NCI-H1417 treated with DMSO at 0.1 percent for 48 hours (cell line): ENCODE data around the gene SPI1.
"Not testable (repeated sequence)": the region's sequence is repeated elsewhere in the genome, so short reads cannot be mapped to it uniquely, and the experiment has no call there.

Experiments used
- DNase-seq: peaks from one replicate; lab custom pipeline; 2025; lab: John Stamatoyannopoulos, UW

SPI1 gene

DNA sequence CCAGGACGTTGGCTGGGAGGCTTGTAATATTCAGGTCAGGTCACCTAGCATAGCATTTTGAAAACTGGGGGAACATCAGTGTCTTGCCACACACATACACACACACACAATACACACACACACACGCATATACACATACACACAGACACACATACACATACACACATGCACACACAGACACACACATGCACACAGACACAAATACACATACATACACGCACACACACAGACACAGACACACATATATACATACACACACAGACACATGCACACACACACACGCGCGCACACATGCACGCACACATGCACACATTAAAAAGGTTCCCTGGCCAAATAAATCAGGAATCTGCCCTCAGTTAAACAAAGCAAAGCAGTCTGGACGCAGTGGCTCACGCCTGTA is 38.3 kb downstream of the SPI1 start:
- DNase-seq: no peak

- DNase-seq: no peak
These were observed 39.7 kb downstream of the SPI1 start for GRCh38 chr11:47338396-47339241.

- no peak for DNase-seq
These were observed 41.0 kb downstream of the SPI1 start for GRCh38 chr11:47337229-47337924.

- no peak for DNase-seq
These were observed 41.8 kb downstream of the SPI1 start for GRCh38 chr11:47336595-47336994.

GRCh38 chr11:47335733-47336132 is 42.6 kb downstream of the SPI1 start:
- DNase-seq: no peak

DNA sequence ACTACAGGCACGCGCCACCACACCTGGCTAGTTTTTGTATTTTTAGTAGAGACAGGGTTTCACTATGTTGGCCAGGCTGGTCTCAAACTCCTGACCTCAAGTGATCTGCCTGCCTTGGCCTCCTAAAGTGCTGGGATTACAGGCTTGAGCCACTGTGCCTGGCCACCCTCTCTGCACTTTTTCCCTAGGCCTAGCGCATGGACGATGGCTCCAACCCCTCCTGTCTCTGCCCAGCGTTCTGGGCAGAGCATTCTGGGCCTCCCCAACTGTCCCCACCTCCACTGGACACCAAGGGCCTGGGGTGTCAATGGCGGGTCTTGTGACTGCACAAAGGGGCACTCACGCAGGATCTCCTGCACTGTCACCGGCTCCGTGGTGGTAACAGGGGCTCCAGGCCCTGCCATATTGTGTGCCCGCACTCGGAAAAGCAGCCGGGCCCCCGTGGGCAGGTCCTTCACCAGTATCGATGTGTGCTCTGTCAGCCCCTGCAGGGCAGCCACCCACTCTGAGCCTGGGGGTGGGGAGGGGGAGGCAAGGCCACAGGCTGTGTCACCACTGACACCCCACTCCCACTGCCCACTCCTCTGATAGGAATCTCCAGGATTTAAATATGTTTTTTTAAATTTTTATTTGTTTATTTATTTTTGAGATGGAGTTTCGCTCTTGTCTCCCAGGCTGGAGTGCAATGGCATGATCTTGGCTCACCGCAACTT is 43.5 kb downstream of the SPI1 start:
- DNase-seq: not testable (repeated sequence)

GRCh38 chr11:47333886-47334443 is 44.4 kb downstream of the SPI1 start:
- DNase-seq: no peak

GRCh38 chr11:47333526-47333845 is 44.9 kb downstream of the SPI1 start:
- no peak for DNase-seq

GRCh38 chr11:47332791-47333525 is 45.4 kb downstream of the SPI1 start:
- DNase-seq: no peak

- DNase-seq: no peak
These were observed 46.0 kb downstream of the SPI1 start for GRCh38 chr11:47332303-47332711.

DNA sequence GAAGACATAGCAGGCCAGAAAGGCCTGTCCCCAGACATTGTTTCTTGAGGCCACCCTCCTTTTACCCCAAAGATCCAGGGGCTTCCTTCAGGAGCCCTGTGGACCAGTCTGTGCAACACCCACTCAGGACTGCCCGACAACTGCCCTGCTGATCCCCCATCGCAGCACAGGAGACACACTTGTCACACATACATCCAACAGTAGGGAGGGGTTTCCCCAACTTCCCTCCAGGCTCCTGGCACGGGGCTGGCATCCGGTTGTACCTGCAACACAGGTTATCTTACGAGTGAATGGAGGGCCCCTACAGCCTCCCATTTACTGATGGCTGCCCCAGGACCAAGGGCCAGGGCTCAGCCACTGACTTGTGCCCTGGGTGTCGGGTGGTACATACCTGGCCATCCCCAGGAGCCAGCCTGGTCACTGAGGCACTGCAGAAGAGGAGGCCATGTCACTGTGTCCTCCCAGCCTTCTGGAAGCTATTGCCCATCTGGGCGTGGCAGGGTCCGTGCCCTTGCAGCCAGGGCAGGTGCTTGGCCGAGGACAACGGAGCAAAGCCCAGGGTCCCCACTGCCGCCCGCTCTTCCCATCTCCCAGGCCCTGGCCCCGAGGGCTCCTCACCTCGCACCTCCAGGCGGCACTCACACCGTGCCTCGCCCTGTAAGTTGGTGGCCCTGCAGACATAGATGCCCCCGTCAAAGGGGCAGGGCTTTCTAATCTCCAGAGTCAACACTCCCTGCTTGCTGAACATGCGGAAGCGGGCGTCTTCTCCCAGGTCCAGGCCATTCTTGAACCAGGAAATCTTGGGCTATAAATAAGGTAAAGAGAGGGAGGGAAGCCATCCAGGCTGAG is 46.7 kb downstream of the SPI1 start:
- DNase-seq: no peak

DNA sequence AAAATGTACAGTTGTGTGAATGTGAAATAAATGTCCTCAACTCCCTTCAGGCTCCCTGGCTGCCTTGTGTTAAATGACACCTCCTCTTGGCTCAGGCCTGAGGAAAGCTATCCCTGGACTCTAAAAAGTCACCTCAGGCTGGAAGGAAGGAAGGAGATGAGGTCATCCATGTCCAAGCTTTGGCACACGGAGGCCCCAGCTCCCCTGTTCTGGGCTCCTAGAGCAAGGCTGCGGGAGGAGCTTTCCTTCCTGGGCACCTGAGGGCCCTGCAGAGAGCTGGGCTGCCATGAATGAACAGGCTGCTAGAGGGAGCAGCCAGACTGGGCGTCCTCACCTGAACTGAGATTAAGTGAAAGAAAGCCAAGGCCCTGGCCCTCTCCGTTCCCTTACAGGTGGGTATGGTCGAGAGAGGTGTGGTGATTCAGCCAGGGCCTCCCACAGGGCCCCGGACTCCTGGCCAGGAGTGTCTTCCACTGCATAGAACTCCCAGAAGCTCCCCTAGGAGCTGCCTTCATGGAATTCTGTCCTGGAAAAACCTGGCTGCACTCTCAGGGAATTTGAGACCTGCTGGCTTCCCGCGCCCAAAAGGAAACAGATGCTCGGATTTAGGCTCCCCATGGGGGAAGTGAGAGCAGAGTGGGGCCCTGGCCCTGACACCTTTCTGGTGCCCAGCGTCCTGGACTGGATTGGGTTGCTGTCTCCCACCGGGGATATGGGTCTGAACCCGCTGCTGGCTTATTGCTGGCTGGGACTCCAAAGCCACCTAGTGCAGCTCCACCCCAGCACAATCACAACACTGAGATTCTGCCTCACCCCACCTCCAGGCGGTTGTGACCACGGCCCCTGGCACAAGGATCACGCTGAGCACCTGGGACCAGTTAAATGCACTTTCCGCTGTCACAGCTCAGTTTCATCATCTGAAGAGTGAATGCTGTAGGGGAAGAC is 48.1 kb downstream of the SPI1 start:
- DNase-seq: no peak

DNA sequence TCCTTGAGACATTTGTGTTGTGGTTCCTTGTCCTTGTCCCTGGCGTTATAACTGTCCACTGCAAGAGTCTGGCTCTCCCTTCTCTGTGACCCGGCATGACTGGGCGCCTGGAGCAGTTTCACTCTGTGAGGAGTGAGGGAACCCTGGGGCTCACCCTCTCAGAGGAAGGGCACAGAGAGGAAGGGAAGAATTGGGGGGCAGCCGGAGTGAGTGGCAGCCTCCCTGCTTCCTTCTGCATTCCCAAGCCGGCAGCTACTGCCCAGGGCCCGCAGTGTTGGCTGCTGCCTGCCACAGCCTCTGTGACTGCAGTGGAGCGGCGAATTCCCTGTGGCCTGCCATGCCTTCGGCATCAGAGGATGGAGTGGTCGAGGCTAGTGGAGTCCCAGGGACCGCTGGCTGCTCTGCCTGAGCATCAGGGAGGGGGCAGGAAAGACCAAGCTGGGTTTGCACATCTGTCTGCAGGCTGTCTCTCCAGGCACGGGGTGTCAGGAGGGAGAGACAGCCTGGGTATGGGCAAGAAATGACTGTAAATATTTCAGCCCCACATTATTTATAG is 48.8 kb downstream of the SPI1 start:
- no peak for DNase-seq

DNA sequence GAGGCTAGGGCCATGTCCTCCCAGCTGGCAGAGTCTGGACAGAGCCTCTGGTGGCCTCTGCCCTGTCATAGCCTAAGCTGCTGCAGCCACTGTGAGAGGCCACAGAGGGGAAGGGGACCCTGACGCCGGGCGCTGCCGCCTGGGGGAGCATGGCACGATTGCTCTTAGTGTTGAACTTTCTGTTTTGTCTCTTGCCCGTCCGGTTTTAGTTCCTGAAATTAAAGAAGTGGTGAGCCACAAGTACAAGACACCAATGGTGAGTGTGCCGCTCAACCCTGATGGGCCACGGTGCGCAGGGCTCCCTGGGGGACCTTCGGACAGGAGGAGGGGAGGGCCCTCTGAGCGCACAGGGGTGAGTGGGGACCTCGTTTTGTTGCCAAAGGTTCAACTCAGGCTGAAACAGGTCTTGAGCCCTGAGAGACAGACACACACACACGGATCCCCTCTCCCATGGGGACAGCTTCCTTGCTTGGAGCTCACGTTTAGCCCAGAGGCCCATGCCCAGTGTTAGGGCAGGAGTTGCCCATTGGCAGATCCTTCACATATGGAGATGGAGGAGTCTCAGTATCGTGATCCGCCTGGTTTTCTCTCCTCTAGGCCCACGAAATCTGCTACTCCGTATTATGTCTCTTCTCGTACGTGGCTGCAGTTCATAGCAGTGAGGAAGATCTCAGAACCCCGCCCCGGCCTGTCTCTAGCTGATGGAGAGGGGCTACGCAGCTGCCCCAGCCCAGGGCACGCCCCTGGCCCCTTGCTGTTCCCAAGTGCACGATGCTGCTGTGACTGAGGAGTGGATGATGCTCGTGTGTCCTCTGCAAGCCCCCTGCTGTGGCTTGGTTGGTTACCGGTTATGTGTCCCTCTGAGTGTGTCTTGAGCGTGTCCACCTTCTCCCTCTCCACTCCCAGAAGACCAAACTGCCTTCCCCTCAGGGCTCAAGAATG is 49.6 kb downstream of the SPI1 start:
- DNase-seq: no peak

- DNase-seq: no peak
These were observed 50.4 kb downstream of the SPI1 start for GRCh38 chr11:47327949-47328348.

DNA sequence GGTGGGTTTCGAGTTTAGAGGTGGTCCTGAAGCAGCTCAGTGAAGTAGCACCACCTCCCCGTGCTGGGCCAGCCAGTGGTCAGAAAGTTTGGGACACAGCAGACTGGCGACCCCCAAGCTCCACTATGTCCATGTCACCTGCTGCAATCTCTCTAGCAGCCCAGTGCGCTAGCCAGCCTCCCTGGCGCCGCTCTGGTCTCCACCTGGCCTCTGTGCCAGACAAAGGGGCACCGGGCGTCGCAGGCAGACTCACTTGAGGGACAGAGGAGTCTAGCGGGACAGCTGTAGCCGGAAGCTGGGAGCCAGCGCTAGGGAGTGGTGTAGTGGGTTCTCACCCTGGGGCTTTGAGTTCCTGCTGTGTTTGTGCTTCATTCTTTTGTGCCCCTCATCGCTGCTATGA is 51.3 kb downstream of the SPI1 start:
- no peak for DNase-seq

DNA sequence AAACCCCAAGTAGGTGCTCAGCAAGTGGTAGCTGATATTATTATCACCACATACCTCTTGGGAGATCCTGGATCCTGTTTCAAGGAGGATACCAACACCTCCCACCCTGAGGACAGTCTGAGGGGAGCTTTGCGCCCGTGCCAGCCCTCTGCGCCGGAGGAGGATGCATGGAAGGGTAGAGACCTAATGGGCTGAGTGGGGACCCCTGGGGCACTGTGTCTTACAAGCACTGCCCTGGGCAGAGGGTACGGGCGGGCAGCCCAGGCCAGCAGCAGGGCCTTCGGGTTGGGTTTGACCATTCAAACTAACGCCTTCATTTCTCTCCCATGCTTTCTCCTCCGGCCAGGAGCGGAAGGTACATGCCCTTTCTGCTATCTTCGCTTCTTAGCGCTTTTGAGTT is 52.1 kb downstream of the SPI1 start:
- DNase-seq: no peak

GRCh38 chr11:47325271-47326041 is 52.9 kb downstream of the SPI1 start:
- no peak for DNase-seq
